ENCODE data around the gene ABCF1.
A peak's percentile ranks its signal among the peaks of the same experiment; 100 is the strongest.
"Not testable (repeated sequence)": the region's sequence is repeated elsewhere in the genome, so short reads cannot be mapped to it uniquely, and the experiment has no call there.

The ABCF1 gene

DNA sequence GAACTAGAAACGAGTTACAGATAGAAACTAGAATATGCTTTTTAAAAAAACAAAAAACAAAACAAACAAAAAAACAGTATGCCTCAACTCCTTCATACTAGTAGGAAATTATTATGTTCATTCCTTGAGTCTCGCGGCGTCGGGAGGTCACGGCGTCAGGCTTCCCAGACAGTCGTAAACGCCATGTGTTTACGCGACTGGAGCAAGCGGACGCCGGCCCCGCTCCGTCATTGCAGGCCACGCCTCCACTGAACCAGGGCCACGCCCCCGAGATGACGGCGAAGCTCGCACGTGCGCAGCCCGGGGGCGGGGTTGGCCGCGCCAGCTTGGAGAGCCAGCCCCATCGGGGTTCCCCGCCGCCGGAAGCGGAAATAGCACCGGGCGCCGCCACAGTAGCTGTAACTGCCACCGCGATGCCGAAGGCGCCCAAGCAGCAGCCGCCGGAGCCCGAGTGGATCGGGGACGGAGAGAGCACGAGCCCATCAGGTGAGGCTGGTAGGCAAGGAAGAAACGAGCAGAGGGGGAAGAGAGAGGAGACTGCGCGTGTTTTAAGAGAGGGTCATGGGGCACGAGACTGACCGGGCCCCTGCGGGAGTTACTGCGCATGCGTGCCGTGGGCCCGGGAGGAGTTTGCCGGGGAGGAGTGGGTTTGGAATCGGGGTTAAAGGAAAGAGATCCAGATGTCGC is at the start of gene ABCF1:
Gene ABCF1, plus strand, starts transcription at position 368 of the 687 bp plus-strand sequence. Its CDS starts 46 bp downstream, at position 414.
- DNase-seq, result peak; percentile 99

DNA sequence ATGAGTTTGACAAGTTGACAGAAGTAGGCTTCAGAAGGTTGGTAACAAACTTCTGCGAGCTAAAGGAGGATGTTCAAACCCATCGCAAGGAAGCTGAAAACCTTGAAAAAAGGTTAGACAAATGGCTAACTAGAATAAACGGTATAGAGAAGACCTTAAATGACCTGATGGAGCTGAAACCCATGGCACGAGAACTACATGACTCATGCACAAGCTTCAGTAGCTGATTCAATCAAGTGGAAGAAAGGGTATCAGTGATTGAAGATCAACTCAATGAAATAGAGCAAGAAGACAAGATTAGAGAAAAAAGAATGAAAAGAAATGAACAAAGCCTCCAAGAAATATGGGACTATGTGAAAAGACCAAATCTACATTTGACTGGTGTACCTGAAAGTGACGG is 49.3 kb upstream of the ABCF1 start:
- DNase-seq, result not testable (repeated sequence)

DNA sequence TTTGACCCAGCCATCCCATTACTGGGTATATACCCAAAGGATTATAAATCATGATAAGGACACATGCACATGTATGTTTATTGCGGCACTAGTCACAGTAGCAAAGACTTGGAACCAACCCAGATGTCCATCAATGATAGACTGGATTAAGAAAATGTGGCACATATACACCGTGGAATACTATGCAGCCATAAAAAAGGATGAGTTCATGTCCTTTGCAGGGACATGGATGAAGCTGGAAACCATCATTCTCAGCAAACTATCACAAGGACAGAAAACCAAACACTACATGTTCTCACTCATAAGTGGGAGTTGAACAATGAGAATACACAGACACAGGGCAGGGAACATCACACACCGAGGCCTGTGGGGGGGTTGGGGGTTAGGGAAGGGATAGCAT is 44.8 kb upstream of the ABCF1 start:
- DNase-seq, result not testable (repeated sequence)

GRCh38 chr6:30529349-30529875 is 41.8 kb upstream of the ABCF1 start:
- not testable (repeated sequence) for DNase-seq

DNA sequence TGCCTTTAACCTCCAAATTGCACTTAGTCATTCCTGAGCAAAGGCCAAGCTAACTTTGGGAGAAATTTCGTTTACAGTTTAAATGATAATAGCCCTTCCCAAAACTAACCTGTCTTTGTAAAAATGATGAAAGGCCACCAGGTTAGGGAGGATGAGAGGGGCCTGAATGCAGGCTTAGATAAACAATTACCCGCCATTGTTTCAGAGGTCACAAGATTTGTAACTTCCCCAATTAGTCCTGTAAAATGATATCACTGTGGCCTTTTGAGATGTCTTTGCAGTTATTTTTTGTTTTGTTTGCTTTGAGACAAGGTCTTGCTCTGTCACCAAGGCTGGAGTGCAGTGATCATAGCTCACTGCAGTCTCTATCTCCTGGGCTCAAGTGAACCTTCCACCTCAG is 41.2 kb upstream of the ABCF1 start:
- no peak for DNase-seq

DNA sequence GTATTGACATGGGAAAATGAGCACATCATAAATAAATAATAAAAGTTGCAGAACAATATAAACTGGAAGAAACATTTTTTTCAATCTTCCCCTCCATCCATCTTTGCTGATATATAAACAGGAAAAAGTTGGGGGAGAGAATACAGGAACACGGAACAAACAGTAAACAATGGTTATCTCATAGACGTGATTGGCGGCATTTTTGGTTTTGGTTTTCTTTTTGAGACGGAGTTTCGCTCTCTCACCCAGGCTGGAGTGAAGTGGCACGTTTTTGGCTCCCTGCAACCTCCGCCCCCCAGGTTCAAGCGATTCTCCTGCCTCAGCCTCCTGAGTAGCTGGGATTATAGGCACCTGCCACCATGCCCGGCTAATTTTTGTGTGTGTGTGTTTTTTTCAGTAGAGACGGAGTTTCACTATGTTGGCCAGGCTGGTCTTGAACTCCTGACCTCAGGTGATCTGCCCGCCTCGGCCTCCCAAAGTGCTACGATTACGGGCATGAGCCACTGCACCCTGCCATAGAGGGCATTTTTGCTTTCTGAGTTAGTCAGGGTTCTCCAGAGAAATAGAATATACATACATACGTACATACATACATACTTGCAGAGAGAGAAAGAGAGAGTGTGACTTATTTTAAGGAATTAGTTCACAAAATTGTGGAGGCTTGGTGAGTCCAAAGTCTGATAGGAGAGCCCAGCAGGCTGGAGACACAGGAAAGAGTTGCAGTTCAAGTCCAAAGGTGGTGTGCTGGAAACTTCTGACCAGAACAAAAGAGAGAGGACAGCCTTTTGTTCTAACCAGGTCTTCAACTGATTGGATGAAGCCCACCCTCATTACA is 37.6 kb upstream of the ABCF1 start:
- no peak for DNase-seq

GRCh38 chr6:30537931-30538330 is 33.3 kb upstream of the ABCF1 start:
- no peak for DNase-seq

DNA sequence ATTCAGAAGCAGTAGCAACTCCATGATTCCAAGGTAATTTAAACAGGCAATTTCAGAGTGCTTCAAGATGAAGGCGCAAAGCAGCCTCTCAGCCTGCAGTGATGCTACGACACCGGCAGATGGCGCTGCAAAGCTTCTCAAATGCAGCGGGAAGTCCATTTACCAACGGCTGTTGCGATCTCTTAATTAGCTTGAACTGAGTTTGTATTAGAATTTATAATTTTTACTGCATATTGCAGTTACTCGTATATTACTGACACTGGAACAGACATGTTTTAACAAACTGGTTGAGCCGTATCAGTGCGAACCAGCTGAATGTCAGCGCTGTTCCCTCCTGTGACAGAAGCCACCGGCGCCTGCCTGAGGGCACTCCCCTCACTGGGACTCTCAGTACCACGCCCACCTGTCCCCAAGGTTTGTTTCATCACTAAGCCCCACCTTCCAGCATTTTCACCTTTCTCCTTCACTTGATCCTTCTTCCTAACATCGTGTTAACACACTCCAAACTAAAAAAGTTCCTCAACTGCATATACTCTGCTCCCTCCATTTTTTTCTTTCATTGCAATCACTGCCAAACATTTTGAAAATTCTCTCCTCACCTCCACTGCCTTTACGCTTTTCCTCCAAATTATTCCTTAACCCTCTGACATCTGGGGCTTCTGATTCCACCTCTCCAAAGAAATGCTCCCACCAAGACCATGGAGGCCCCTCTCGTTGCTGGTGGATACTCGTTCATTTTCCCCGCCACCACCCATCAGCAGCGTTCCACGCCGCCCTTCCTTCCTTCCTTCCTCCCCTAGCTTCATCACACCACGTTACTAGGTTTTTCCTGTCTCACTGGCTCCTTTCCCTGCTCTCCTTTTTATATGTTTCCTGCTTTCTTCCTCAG is 29.5 kb upstream of the ABCF1 start:
- DNase-seq, result peak; percentile 76

DNA sequence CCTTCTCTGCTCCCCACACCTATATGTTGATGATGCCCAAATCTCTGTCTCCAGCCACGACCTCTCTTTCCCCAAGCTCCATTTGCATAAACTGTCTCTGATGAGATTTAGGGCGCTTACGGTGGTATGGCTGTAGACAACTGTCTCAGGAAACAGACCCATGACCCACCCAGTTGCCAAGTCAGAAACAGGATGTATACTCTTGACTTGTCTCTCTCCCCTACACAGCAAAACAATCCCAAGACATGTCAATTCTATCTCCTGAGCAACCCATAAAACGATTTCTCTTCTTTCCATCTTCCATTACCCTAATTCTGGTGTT is 28.9 kb upstream of the ABCF1 start:
- DNase-seq, result no peak

DNA sequence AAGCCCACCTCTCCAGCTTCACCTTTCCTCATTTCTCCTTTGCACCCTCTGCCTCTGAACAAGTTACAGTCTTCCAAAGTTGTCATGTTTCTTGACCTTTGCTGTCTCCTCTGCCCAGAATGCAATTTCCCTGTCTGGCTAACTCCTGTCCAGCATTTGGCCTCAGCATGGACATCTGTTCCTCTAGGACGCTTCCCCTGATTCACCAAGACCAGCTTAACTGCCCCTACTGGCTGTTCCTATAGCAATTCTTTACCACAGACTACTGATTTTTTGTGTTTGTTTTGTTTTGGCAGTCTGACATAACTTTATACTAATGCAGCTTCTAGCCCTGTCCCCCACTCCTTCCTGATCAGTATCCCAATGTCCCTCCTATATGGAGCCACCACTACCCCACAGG is 28.3 kb upstream of the ABCF1 start:
- no peak for DNase-seq

DNA sequence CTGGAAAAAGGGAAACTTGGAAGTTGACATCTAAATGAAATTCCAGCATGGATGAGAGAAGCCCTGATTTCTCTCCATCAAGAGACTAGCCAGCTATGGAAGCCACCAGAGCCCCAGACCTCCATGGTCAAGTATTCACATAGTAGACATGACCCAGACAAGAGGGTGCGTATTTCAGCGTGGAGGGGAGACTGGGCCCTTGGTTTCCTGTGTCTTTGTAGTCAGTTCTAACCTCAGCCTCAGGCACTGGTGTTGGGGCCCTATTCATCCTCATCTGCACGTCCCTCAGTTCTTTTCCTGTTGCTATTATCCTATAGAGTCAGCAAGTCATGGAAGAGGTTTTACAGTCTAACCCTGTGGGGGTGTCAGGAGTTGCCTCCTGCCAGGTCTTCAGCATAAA is 27.4 kb upstream of the ABCF1 start:
- DNase-seq, result no peak

DNA sequence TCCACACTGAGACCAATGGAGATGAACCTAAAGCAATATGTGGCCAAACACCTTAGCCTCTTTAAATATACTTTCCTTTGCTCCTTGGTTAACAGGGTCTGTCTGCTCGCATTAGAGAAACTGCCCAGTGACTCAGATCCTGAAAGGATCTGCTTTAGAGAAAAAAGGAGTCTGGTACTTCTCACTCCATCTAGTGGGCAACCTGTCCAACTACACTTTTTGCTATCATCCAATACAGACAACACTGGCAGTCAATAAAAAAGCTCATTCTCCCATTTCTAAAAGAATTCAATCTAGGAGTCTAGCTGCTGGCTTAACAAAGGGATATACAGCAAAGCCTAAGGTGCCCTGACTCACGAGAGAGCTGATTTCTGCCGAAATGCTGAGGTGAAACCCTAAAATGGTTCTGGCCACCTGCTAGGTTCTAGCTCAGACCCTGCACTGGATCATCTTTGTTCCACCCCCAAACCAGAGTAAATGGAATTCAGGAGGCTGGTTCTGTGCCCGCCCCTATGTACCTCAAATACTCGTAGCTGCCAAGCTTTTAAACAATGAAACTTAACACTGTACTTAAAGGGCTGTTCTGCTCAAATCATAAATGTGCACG is 26.5 kb upstream of the ABCF1 start:
- DNase-seq, result no peak

- no peak for DNase-seq
These were observed 23.8 kb upstream of the ABCF1 start for GRCh38 chr6:30547454-30547853.

DNA sequence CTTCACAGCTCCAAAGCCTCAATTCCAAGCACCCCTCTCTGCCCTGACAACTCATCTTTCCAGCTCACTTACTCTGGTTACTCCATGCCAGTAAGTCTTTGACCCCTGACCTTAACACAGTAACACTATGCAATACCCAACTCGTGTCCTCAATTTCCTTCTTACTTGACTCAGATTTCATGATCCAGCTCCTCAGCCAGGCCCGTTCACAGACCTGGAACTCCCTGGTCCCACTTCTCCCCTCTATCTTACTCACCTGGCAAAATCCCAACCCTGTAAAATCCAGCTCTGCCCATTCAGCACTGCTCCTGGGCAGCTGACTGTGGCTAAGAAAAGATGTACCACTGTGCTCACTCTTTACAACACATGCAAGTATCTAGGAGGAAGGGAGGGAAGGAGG is 22.9 kb upstream of the ABCF1 start:
- DNase-seq, result no peak

DNA sequence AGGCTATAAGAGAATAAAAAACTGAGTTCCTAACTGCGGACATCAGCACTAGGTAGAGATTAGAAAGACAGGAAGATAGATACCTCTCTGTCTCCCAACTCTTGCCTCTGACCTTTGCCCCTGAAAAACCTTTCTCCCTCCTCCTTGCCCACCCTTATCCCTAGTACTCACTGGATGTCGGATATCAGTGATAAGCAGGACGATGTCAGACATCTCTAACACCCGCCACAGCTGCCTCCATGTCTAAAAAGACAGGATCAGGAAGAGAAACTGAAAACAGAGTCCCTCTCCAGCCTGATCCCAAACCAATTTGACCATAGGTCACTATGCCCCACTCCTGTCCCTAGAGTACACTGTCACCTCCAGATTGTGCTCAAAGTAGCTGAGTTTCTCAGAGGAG is 16.8 kb upstream of the ABCF1 start:
- DNase-seq, result no peak

DNA sequence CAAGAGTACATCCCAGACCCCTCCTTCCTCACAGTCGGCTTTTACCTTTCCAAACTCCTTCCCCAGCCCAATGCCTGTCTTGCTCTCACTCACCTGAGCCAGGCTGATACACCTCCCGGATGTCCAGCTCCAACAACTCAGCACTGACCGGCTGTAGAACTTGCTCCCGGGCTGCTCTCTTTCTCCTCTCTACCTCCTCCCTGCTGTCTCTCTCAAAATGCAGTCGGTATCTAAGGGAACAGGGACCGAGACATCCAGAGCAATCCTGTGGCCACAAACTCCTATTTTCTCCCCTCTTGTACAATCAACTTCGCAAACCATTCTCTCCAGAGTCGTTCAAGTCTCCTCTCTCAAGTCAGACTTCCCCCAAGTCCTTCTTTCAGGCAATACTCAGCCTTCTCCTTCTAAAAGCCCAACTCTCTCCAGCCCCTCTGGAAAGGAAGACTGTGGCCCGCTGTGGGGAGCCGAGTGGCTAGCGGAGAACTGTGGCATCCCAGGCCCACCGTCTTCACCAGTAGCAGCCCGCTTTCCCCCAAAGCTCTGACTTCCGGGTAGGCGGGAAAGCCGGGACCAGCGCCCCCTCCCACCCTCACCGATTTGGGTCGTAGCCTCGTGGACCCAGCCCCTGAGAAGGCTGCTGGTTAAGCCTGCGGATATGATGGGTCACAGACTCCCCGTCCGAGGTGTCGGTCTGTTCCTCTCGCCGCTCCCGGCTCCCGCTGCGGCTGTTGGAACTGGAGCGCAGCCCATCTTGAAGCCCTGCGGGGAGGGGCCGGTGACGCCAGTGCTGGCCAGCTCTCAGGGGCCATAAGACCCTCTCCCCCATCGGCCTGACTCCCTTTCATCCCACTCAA is 16.1 kb upstream of the ABCF1 start:
- no peak for DNase-seq

- DNase-seq, result no peak
These were observed 15.5 kb upstream of the ABCF1 start for GRCh38 chr6:30555816-30556065.

- peak; percentile 100 for DNase-seq
These were observed 15.0 kb upstream of the ABCF1 start, which contains the start of gene GNL1 for GRCh38 chr6:30556066-30556905. GNL1 (minus strand) TSS chr6:30556489; CDS start chr6:30556203, 286 bp downstream.

- DNase-seq, result peak; percentile 67
These were observed 14.1 kb upstream of the ABCF1 start, which contains the start of gene PRR3 for GRCh38 chr6:30556906-30557682. PRR3 (plus strand) TSS chr6:30557295; CDS start chr6:30557345, 50 bp downstream.

DNA sequence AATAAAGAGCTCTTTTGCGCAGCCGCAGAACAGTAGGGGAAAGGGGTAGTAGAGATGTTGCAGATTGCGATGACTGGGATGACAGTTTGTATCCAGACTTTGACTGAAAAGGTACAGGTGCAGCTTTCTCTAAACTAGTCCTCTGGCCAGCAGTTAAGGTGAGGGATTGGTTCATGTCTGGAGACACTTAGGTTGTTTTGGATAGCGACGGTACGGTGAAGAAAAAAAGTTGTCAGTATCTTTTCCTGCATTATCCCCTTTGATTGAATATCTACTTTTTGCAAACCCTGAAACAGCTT is 13.6 kb upstream of the ABCF1 start:
- DNase-seq, result no peak
